ENCODE results near the gene E2F4. TPM values are rescaled to one million over a fixed set of nuclear protein-coding genes. Genes with fewer than 3 reads are reported as not detected.

E2F4 gene
- total and polyA plus RNA-seq, 2 of the 13 experiments (the other 11 are each of a cell fraction or from before 2014, with no cell fraction given), result 84.8 to 91.2 TPM

DNA sequence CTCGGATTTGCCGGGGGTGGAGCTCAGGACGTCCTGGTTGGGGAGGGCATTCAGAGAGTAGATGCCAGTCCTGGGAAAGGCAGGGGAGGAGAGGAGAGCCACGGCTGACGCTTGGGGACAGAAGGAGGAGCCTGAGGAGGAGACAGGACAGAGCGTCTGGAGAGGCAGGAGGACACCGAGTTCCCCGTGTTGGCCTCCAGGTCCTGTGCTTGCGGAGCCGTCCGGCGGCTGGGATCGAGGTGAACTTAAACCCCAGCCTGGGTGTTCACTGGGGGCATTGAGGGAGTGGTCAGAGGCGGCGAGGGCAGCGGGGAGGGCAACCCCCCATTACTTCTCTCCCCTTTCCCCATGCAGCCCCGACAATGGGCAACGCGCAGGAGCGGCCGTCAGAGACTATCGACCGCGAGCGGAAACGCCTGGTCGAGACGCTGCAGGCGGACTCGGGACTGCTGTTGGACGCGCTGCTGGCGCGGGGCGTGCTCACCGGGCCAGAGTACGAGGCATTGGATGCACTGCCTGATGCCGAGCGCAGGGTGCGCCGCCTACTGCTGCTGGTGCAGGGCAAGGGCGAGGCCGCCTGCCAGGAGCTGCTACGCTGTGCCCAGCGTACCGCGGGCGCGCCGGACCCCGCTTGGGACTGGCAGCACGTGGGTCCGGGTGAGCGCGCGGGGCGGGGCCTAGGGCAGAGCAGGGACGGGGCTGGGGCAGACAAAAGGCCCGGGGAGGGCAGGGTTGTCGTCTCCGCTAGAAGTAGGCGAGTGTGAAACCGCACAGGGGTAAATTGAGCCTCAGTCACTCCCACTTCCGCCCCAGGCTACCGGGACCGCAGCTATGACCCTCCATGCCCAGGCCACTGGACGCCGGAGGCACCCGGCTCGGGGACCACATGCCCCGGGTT, 17.9 kb upstream of the E2F4 start (continued):
- TF ChIP-seq, protein P1, sequence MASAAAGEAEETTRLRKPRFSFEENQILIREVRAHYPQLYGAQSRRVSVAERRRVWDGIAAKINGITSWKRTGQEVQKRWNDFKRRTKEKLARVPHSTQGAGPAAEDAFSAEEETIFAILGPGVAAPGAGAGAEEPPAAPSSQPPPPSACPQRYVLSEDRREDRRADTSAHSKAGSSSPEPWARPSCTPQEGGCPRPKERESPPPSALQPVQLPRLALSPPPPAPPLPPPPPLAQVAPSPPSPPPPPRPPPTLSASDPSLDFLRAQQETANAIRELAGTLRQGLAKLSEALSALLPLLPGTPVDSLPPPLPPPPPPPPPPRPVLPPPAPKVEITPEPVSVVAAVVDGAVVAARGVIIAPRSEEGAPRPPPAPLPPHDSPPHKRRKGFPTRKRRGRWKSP (CRISPR knock-in tag; IDR thresholded peaks at IDR 0.05), result peak; percentile 96; the same call in 1 of the 2 replicates
- TF ChIP-seq ZNF274 (CRISPR knock-in tag; IDR thresholded peaks at IDR 0.05) (peak; percentile 92; the same call in 1 of the 2 replicates), JARID2 (CRISPR knock-in tag; IDR thresholded peaks at IDR 0.05; ENCODE audit: insufficient replicate concordance) (no peak), ZNF639 (CRISPR knock-in tag; conservative IDR thresholded peaks at IDR 0.05) (0 out of 2 replicates have a peak, but pooled peaks have one; percentile 58), MAFK (conservative IDR thresholded peaks at IDR 0.05 in 1 of 2, IDR thresholded peaks at IDR 0.05 in 1 of 2; ENCODE audit: low read length in 2 of 2) (no peak), ARID2 (CRISPR knock-in tag; IDR thresholded peaks at IDR 0.05; ENCODE audit: borderline replicate concordance) (peak; percentile 98), FOXK2 (IDR thresholded peaks at IDR 0.05) (no peak), TMF1 (CRISPR knock-in tag; IDR thresholded peaks at IDR 0.05; ENCODE audit: low read depth) (peak; percentile 78), YEATS4 (CRISPR knock-in tag; IDR thresholded peaks at IDR 0.05; ENCODE audit: borderline replicate concordance) (peak; percentile 66; the same call in 1 of the 2 replicates), ZNF329 (CRISPR knock-in tag; IDR thresholded peaks at IDR 0.05; ENCODE audit: low read depth) (peak; percentile 86; the same call in 1 of the 2 replicates), GTF3A (CRISPR knock-in tag; conservative IDR thresholded peaks at IDR 0.05) (no peak; the same call in 1 of the 2 replicates), HIVEP1 (CRISPR knock-in tag; IDR thresholded peaks at IDR 0.05) (peak; percentile 71; the same call in 1 of the 2 replicates), ZBTB1 (CRISPR knock-in tag; IDR thresholded peaks at IDR 0.05; ENCODE audit: borderline replicate concordance) (no peak), PHB2 (IDR thresholded peaks at IDR 0.05; ENCODE audit: partially characterized antibody) (no peak), AHR (CRISPR knock-in tag; IDR thresholded peaks at IDR 0.05) (no peak; the same call in 1 of the 2 replicates), ARNTL (CRISPR knock-in tag; IDR thresholded peaks at IDR 0.05) (peak; percentile 88)
- TF ChIP-seq, protein P2, sequence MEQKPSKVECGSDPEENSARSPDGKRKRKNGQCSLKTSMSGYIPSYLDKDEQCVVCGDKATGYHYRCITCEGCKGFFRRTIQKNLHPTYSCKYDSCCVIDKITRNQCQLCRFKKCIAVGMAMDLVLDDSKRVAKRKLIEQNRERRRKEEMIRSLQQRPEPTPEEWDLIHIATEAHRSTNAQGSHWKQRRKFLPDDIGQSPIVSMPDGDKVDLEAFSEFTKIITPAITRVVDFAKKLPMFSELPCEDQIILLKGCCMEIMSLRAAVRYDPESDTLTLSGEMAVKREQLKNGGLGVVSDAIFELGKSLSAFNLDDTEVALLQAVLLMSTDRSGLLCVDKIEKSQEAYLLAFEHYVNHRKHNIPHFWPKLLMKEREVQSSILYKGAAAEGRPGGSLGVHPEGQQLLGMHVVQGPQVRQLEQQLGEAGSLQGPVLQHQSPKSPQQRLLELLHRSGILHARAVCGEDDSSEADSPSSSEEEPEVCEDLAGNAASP (CRISPR knock-in tag; IDR thresholded peaks at IDR 0.05; ENCODE audit: borderline replicate concordance), result peak; percentile 81
- TF ChIP-seq, protein P3, sequence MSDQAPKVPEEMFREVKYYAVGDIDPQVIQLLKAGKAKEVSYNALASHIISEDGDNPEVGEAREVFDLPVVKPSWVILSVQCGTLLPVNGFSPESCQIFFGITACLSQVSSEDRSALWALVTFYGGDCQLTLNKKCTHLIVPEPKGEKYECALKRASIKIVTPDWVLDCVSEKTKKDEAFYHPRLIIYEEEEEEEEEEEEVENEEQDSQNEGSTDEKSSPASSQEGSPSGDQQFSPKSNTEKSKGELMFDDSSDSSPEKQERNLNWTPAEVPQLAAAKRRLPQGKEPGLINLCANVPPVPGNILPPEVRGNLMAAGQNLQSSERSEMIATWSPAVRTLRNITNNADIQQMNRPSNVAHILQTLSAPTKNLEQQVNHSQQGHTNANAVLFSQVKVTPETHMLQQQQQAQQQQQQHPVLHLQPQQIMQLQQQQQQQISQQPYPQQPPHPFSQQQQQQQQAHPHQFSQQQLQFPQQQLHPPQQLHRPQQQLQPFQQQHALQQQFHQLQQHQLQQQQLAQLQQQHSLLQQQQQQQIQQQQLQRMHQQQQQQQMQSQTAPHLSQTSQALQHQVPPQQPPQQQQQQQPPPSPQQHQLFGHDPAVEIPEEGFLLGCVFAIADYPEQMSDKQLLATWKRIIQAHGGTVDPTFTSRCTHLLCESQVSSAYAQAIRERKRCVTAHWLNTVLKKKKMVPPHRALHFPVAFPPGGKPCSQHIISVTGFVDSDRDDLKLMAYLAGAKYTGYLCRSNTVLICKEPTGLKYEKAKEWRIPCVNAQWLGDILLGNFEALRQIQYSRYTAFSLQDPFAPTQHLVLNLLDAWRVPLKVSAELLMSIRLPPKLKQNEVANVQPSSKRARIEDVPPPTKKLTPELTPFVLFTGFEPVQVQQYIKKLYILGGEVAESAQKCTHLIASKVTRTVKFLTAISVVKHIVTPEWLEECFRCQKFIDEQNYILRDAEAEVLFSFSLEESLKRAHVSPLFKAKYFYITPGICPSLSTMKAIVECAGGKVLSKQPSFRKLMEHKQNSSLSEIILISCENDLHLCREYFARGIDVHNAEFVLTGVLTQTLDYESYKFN (CRISPR knock-in tag; conservative IDR thresholded peaks at IDR 0.05), result peak; percentile 76
- TF ChIP-seq, protein P4, sequence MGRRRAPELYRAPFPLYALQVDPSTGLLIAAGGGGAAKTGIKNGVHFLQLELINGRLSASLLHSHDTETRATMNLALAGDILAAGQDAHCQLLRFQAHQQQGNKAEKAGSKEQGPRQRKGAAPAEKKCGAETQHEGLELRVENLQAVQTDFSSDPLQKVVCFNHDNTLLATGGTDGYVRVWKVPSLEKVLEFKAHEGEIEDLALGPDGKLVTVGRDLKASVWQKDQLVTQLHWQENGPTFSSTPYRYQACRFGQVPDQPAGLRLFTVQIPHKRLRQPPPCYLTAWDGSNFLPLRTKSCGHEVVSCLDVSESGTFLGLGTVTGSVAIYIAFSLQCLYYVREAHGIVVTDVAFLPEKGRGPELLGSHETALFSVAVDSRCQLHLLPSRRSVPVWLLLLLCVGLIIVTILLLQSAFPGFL (CRISPR knock-in tag; IDR thresholded peaks at IDR 0.05), result no peak
